Thyroid gland (tissue), 4 donors: ENCODE data around the gene EXD2.

ENCODE experiments used
- CTCF ChIP-seq, 6 experiments: fragments of 200-600 bp in 3 of 6; fragments of 450-650 bp in 3 of 6; sonication (generic) in 3 of 6; IDR thresholded peaks; one replicate each; pipeline ENCODE4 v1.5.1; 2016 to 2019; ENCODE audit warnings: antibody characterized with exemption in 6 of 6, mild to moderate bottlenecking in 2 of 6, inconsistent platforms in 1 of 6, moderate library complexity in 1 of 6
- POLR2A ChIP-seq, 2 donors: fragments of 450-650 bp; IDR thresholded peaks; one replicate each; pipeline ENCODE4 v1.6.1; 2017; ENCODE audit warnings: antibody characterized with exemption in 2 of 2, mild to moderate bottlenecking in 2 of 2, moderate library complexity in 1 of 2

- no peak for TF ChIP-seq CTCF (IDR thresholded peaks at IDR 0.05)
- no peak for TF ChIP-seq POLR2A (IDR thresholded peaks at IDR 0.05)
These were observed 100.7 kb downstream of the EXD2 start for GRCh38 chr14:69291891-69292561.
